Natural killer cell (primary cell): ENCODE data around the gene KCNK4. TPM values are rescaled to one million over a fixed set of nuclear protein-coding genes. Genes with fewer than 3 reads are reported as not detected.

Experiments used
- ATAC-seq, 3 donors: fragments of 150-1000 bp in 2 of 3; fragments of 200-7000 bp in 1 of 3; cut with Tn5 transposase; 1 replicate in 1 of 3; 2 replicates in 2 of 3; pipeline ENCODE4 v1.10.0; 2021; ENCODE audit warnings: mild to moderate bottlenecking in 2 of 3, moderate library complexity in 2 of 3
- DNase-seq, 2 donors: peaks; one replicate each; pipeline versions ENCODE4 v3.0.0 to v3.0.0-alpha.2; 2013 to 2021; ENCODE audit warnings: mixed read lengths in 1 of 2
- H3K27ac ChIP-seq: one replicate; pipeline ENCODE4 v1.5.1; 2013; ENCODE audit warnings: mild to moderate bottlenecking, low read length
- H3K27me3 ChIP-seq: one replicate; pipeline ENCODE4 v1.6.1; 2013; ENCODE audit warnings: low read length; ENCODE audit not compliant: control insufficient read depth, insufficient read depth
- H3K36me3 ChIP-seq: one replicate; pipeline ENCODE4 v1.6.1; 2013; ENCODE audit warnings: low read length; ENCODE audit not compliant: control insufficient read depth, insufficient read depth
- H3K4me1 ChIP-seq: one replicate; pipeline ENCODE4 v1.6.1; 2013; ENCODE audit warnings: low read length; ENCODE audit not compliant: control insufficient read depth, insufficient read depth
- H3K4me3 ChIP-seq: one replicate; pipeline ENCODE4 v1.5.1; 2013; ENCODE audit warnings: low read length
- H3K9me3 ChIP-seq: one replicate; pipeline ENCODE4 v1.6.1; 2013; ENCODE audit warnings: low read length; ENCODE audit not compliant: control insufficient read depth, insufficient read depth
- H3K27ac Mint-ChIP-seq, 2 donors: one replicate each; pipeline ENCODE4 v1.8.0; 2022; ENCODE audit warnings: mild to moderate bottlenecking in 2 of 2, mixed read lengths in 2 of 2, moderate library complexity in 1 of 2
- H3K27me3 Mint-ChIP-seq, 2 donors: one replicate each; pipeline ENCODE4 v1.8.0; 2022; ENCODE audit warnings: low read depth in 2 of 2, mixed read lengths in 2 of 2
- H3K36me3 Mint-ChIP-seq: one replicate; pipeline ENCODE4 v1.8.0; 2022; ENCODE audit warnings: mixed read lengths
- H3K4me1 Mint-ChIP-seq, 2 donors: one replicate each; pipeline ENCODE4 v1.8.0; 2022; ENCODE audit warnings: mixed read lengths in 2 of 2
- H3K4me3 Mint-ChIP-seq: one replicate; pipeline ENCODE4 v1.8.0; 2022; ENCODE audit warnings: mild to moderate bottlenecking, moderate library complexity, mixed read lengths
- H3K9me3 Mint-ChIP-seq, 2 donors: one replicate each; pipeline ENCODE4 v1.8.0; 2022; ENCODE audit warnings: mixed read lengths in 2 of 2
- CTCF ChIP-seq: fragments of 200-600 bp; IDR thresholded peaks from one replicate; pipeline ENCODE4 v1.8.0; 2022; ENCODE audit warnings: antibody characterized with exemption
- WGBS: methylation state at CpG from one replicate; pipeline ENCODE4 v1.1.7; 2013; ENCODE audit warnings: missing lambda C conversion rate; ENCODE audit not compliant: insufficient coverage; 5-methylcytosine and 5-hydroxymethylcytosine counted together
- intact Hi-C: fragments of 100-400 bp; cut with micrococcal nuclease; formaldehyde crosslinking; loops from one replicate; pipeline ENCODE4 v1.14.2; 2022
- total RNA-seq, 4 donors: library from RNA; stranded (reverse); fragments of 120-200 nt in 1 of 4; gene quantifications; one replicate each; pipeline versions ENCODE4 v1.2.3 to v1.2.4, GENCODE V29; 2013 to 2022

The KCNK4 gene
- total RNA-seq, 3 donors from 2014 or later (not counting 1 experiment from before 2014, with no cell fraction given): 0.30 to 0.86 TPM; not detected in 1

- H3K9me3 Mint-ChIP-seq: no peaks in the 10 kb centered on the region
- no peak for ATAC-seq
Measured at GRCh38 chr11:64296236-64296635, 5.1 kb downstream of the KCNK4 start.

GRCh38 chr11:64296830-64297698 lies 6.0 kb downstream of the KCNK4 start:
- Mint-ChIP-seq H3K27me3 (peaks cover 43 to 65% of the 10 kb centered on the region in 2 donors), H3K4me1 (peaks cover 6 to 25% of the 10 kb centered on the region in 2 donors), H3K36me3 (no peaks in the 10 kb centered on the region), H3K4me3 (no peak overlapping the region), H3K9me3 (no peaks in the 10 kb centered on the region), H3K27ac (no peak overlapping the region)
- Histone ChIP-seq H3K9me3 (no peaks in the 10 kb centered on the region), H3K27me3 (peaks cover 62% of the 10 kb centered on the region), H3K4me1 (peaks cover 30% of the 10 kb centered on the region), H3K27ac (no peak overlapping the region), H3K4me3 (no peak overlapping the region), H3K36me3 (no peaks in the 10 kb centered on the region)
- WGBS: 11% methylated on average over 31 of the region's 34 CpGs
- ATAC-seq (no peak), DNase-seq (no peak)
- intact Hi-C loops: no loop called here
- no peak for TF ChIP-seq CTCF

More at GRCh38 chr11:64296236-64296635, 5.1 kb downstream of the KCNK4 start:
- Histone ChIP-seq H3K27ac (no peak overlapping the region), H3K4me1 (peaks cover 27% of the 10 kb centered on the region), H3K9me3 (no peaks in the 10 kb centered on the region), H3K36me3 (no peaks in the 10 kb centered on the region), H3K27me3 (peaks cover 58% of the 10 kb centered on the region), H3K4me3 (no peak overlapping the region)
- WGBS: 44% methylated on average over 1 of the region's 1 CpG
- peaks cover 43 to 62% of the 10 kb centered on the region in 2 donors for H3K27me3 Mint-ChIP-seq
- no peaks in the 10 kb centered on the region for H3K36me3 Mint-ChIP-seq
- DNase-seq: no peak
- intact Hi-C loops: no loop called here
- H3K27ac Mint-ChIP-seq: no peak overlapping the region
- H3K4me3 Mint-ChIP-seq: no peak overlapping the region
- peaks cover 6 to 25% of the 10 kb centered on the region in 2 donors for H3K4me1 Mint-ChIP-seq
- TF ChIP-seq CTCF: no peak

- Histone ChIP-seq H3K36me3 (no peaks in the 10 kb centered on the region), H3K4me1 (peaks cover 24% of the 10 kb centered on the region), H3K27me3 (peaks cover 56% of the 10 kb centered on the region), H3K9me3 (no peaks in the 10 kb centered on the region), H3K4me3 (no peak overlapping the region), H3K27ac (no peak overlapping the region)
- intact Hi-C loops: no loop called here
- no peak for TF ChIP-seq CTCF
- DNase-seq (peak in 1 of 2 donors; percentile 44), ATAC-seq (no peak)
- Mint-ChIP-seq H3K4me3 (no peak overlapping the region), H3K9me3 (no peaks in the 10 kb centered on the region), H3K4me1 (peaks cover 6 to 19% of the 10 kb centered on the region in 2 donors), H3K27me3 (peaks cover 43 to 61% of the 10 kb centered on the region in 2 donors), H3K27ac (no peak overlapping the region), H3K36me3 (no peaks in the 10 kb centered on the region)
- WGBS: 18% methylated on average over 18 of the region's 18 CpGs
Measured at GRCh38 chr11:64297699-64298358, 6.7 kb downstream of the KCNK4 start.
